ENCODE measurements around the gene GPR4.

DNA sequence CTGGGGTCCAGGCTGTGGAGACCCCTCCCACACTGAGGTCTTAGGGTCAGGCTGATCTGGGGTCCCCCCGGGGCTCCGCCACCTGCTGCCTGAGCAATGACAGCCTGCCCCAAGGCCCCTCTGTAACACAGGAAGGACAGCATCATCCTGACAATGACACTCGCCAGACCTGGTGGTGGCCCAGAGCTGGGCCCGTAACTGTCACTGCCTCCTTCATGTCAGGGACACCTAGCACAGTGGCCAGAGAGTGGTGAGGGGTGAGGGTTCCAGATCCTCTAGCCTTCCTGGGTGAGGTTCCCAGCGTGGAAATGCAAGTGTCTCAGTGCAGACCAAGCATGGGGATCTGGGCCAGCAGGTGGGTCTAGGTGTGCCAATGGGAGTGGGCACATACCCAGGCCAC is 45.2 kb downstream of the GPR4 start:
- TF ChIP-seq, protein P1, sequence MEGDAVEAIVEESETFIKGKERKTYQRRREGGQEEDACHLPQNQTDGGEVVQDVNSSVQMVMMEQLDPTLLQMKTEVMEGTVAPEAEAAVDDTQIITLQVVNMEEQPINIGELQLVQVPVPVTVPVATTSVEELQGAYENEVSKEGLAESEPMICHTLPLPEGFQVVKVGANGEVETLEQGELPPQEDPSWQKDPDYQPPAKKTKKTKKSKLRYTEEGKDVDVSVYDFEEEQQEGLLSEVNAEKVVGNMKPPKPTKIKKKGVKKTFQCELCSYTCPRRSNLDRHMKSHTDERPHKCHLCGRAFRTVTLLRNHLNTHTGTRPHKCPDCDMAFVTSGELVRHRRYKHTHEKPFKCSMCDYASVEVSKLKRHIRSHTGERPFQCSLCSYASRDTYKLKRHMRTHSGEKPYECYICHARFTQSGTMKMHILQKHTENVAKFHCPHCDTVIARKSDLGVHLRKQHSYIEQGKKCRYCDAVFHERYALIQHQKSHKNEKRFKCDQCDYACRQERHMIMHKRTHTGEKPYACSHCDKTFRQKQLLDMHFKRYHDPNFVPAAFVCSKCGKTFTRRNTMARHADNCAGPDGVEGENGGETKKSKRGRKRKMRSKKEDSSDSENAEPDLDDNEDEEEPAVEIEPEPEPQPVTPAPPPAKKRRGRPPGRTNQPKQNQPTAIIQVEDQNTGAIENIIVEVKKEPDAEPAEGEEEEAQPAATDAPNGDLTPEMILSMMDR (IDR thresholded peaks at IDR 0.05; ENCODE audit: poor library complexity): no peak
- no peak for TF ChIP-seq EZH2 (IDR thresholded peaks at IDR 0.05; ENCODE audit: borderline replicate concordance)

All from hepatocyte (in vitro differentiated cells).